OCI-LY7 (cell line): ENCODE results near the gene FABP1.

ENCODE experiments used
- CTCF ChIP-seq: fragments of 200-600 bp; sonication (generic); conservative IDR thresholded peaks from 2 replicates; pipeline ENCODE4 v1.5.1; 2014; ENCODE audit warnings: mild to moderate bottlenecking, antibody characterized with exemption, low read length, moderate library complexity, mixed read lengths
- EZH2phosphoT487 ChIP-seq: fragments of 200-600 bp; sonication (generic); IDR thresholded peaks from 2 replicates; pipeline ENCODE4 v1.6.1; 2018; ENCODE audit warnings: low read depth, borderline replicate concordance, mild to moderate bottlenecking, mixed run types, antibody characterized with exemption, low read length, moderate library complexity, mixed read lengths

DNA sequence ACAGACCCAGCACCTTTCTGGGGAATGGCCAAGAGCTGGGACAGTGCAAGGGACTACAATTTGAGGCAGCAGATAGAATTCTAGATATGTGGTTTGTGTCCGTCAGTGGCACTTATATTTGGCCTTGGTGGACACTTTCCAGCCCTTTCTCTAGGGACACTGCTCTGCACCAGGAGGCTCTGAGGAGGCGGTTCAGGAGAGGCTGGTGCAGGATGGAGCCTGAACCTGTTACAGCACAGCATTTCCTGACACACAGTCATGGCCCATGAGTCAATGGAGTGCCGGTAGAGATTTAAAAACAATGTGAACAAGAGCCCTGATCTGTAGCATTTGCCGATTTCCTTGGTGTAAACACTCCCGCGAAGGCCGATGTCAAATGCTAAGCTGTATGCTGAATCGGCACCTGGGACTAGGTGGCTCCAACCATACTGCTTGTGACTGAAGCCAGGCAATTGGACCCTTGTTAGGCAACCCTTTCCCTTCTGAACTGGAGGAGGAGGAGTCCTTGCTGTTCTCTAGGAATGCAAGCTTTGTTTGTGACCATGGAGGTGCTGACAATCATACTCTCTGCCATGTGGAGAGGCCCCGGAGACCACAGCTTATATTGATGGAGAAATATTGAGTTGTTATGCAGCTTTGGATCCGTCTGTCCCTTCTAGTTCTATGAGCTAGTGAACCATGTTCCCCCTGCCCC, 11.9 kb downstream of the FABP1 start:
- TF ChIP-seq CTCF (no peak), EZH2phosphoT487 (no peak)
